A549 (cell line): ENCODE data around the gene CTIF.

Experiments used
- TF ChIP-seq, protein P1 (sequence below): fragments of >200 bp; sonication (Bioruptor Twin); formaldehyde crosslinking; IDR thresholded peaks from 3 replicates; pipeline ENCODE4 v1.5.1; 2016
- TF ChIP-seq, protein P2 (sequence below): fragments of >200 bp; sonication (Bioruptor Twin); formaldehyde crosslinking; IDR thresholded peaks from 2 replicates; pipeline ENCODE4 v1.6.1; 2016

DNA sequence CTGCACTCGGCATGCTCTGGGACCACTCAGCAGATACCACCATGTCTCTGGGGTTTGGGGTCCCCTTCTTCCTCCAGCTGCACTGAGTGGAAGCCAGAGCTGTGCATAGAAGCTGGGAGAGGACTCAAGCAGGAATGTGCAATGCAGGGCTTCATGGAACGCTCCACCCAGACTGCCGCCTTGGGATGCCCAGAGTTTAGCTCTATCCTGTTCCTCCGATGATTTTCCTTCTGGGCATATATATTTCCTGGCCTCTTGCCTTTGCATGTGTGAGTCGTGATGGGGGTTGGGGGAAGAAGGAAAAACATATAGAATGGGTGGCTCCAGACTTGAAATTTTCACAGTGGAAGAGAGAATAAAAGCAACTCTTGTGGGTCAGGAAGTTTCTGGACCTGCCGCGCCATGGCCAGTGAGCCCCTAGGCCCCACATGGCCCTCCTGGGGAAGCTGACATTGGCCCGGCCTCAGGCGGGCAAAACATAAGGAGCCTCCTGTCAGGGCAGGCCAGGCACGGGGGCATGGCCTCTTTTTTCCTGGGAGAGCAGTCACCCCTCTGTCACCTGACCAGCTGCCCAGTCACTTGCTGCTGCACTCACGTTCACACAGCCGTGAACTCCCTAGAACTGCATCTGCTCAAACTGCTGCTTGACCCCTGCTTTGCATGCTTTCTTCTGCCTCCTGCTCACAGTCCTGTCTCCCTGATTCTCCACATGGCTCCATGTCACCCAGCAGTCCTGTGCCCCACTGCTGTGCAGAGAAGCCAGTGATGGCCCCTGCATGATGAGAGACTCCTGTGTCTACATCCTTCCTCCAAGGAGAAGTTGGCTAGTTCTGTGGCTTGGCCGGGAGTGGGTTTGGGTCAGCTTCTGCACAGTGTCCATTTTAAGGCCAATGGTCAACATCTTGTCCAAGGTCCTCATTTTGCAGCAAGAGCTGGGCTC, 197.8 kb downstream of the CTIF start:
- TF ChIP-seq, protein P1, sequence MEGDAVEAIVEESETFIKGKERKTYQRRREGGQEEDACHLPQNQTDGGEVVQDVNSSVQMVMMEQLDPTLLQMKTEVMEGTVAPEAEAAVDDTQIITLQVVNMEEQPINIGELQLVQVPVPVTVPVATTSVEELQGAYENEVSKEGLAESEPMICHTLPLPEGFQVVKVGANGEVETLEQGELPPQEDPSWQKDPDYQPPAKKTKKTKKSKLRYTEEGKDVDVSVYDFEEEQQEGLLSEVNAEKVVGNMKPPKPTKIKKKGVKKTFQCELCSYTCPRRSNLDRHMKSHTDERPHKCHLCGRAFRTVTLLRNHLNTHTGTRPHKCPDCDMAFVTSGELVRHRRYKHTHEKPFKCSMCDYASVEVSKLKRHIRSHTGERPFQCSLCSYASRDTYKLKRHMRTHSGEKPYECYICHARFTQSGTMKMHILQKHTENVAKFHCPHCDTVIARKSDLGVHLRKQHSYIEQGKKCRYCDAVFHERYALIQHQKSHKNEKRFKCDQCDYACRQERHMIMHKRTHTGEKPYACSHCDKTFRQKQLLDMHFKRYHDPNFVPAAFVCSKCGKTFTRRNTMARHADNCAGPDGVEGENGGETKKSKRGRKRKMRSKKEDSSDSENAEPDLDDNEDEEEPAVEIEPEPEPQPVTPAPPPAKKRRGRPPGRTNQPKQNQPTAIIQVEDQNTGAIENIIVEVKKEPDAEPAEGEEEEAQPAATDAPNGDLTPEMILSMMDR, result no peak
- TF ChIP-seq, protein P2, sequence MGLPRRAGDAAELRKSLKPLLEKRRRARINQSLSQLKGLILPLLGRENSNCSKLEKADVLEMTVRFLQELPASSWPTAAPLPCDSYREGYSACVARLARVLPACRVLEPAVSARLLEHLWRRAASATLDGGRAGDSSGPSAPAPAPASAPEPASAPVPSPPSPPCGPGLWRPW, result no peak
